ENCODE measurements around the gene HDGFL2.

The HDGFL2 gene

GRCh38 chr19:4472174-4472974 is at the start of gene HDGFL2:
TSS of gene HDGFL2 (plus strand) at chr19:4472297. CDS start at chr19:4472351, 54 bp downstream.
- H3K27me3 ChIP-seq: no peaks in the 10 kb centered on the region
- peak within 1 kb of the TSS; percentile 96 for H3K4me3 ChIP-seq
- H4K20me1 ChIP-seq: peaks cover 29% of the 10 kb centered on the region
- H3K4me1 ChIP-seq: peaks cover 35% of the 10 kb centered on the region
- H3K4me2 ChIP-seq: peak within 1 kb of the TSS; percentile 100
- no peaks in the 10 kb centered on the region for H3K9me3 ChIP-seq
- peak within 1 kb of the TSS; percentile 89 for H3K27ac ChIP-seq
- no peak for TF ChIP-seq Cebpa-rat (IDR thresholded peaks at IDR 0.05)
- H3K36me3 ChIP-seq: peaks cover 22% of the 10 kb centered on the region
- H3K9ac ChIP-seq: peak within 1 kb of the TSS; percentile 95

- no peak overlapping the region for H3K9ac ChIP-seq
- H3K4me2 ChIP-seq: no peak overlapping the region
- TF ChIP-seq Cebpa-rat (IDR thresholded peaks at IDR 0.05): no peak
- peaks cover 63% of the 10 kb centered on the region; the same call in 1 of the 2 replicates for H4K20me1 ChIP-seq
- H3K4me1 ChIP-seq: no peaks in the 10 kb centered on the region
- no peak overlapping the region for H3K27ac ChIP-seq
- no peaks in the 10 kb centered on the region for H3K9me3 ChIP-seq
- peaks cover 98% of the 10 kb centered on the region for H3K36me3 ChIP-seq
- no peaks in the 10 kb centered on the region for H3K27me3 ChIP-seq
- H3K4me3 ChIP-seq: no peak overlapping the region
Observed at GRCh38 chr19:4423416-4424126, 48.5 kb upstream of the HDGFL2 start.

- H3K9me3 ChIP-seq: no peaks in the 10 kb centered on the region
- H3K36me3 ChIP-seq: peaks cover 98% of the 10 kb centered on the region
- H3K9ac ChIP-seq: no peak overlapping the region
- no peak for TF ChIP-seq Cebpa-rat (IDR thresholded peaks at IDR 0.05)
- H3K4me3 ChIP-seq: no peak overlapping the region
- H3K27me3 ChIP-seq: no peaks in the 10 kb centered on the region
- H3K4me2 ChIP-seq: no peak overlapping the region
- H4K20me1 ChIP-seq: peaks cover 43% of the 10 kb centered on the region; the same call in 1 of the 2 replicates
- no peaks in the 10 kb centered on the region for H3K4me1 ChIP-seq
- no peak overlapping the region for H3K27ac ChIP-seq
Observed at GRCh38 chr19:4425537-4425936, 46.6 kb upstream of the HDGFL2 start.

- no peak for TF ChIP-seq Cebpa-rat (IDR thresholded peaks at IDR 0.05)
Observed at GRCh38 chr19:4428326-4428975, 43.6 kb upstream of the HDGFL2 start.

DNA sequence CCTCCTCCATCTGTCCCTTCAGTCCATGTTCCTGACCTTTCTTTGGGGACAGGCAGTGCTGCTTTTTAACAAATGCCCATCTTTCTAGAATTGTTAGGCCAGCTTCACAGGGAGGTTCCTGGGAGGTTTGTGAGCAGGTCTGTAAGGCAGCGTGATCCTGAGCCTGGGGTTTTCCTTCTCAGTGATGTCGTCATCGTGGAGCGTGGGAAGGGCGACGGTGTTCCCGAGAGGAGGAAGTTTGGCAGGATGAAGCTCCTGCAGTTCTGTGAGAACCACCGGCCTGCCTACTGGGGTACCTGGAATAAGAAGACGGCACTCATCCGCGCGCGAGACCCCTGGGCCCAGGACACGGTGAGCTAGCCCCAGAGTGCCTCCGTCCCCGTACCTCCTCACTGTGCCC is 42.8 kb upstream of the HDGFL2 start:
- H3K4me3 ChIP-seq: no peak overlapping the region
- peaks cover 98% of the 10 kb centered on the region for H3K36me3 ChIP-seq
- no peaks in the 10 kb centered on the region for H3K27me3 ChIP-seq
- H3K4me2 ChIP-seq: no peak overlapping the region
- H3K9ac ChIP-seq: 0 out of 2 replicates have a peak overlapping the region, but pooled peaks have one; percentile 15
- peaks cover 31% of the 10 kb centered on the region; the same call in 1 of the 2 replicates for H4K20me1 ChIP-seq
- no peaks in the 10 kb centered on the region for H3K9me3 ChIP-seq
- peaks cover 8% of the 10 kb centered on the region; the same call in 1 of the 2 replicates for H3K4me1 ChIP-seq
- no peak for TF ChIP-seq Cebpa-rat (IDR thresholded peaks at IDR 0.05)
- no peak overlapping the region for H3K27ac ChIP-seq

More at GRCh38 chr19:4428326-4428975, 43.6 kb upstream of the HDGFL2 start:
- Histone ChIP-seq H3K9ac (0 out of 2 replicates have a peak overlapping the region, but pooled peaks have one; percentile 15), H3K27me3 (no peaks in the 10 kb centered on the region), H3K9me3 (no peaks in the 10 kb centered on the region), H3K4me3 (no peak overlapping the region), H3K36me3 (peaks cover 98% of the 10 kb centered on the region), H4K20me1 (peaks cover 35% of the 10 kb centered on the region; the same call in 1 of the 2 replicates), H3K4me1 (peaks cover 8% of the 10 kb centered on the region; the same call in 1 of the 2 replicates), H3K4me2 (no peak overlapping the region), H3K27ac (no peak overlapping the region)

DNA sequence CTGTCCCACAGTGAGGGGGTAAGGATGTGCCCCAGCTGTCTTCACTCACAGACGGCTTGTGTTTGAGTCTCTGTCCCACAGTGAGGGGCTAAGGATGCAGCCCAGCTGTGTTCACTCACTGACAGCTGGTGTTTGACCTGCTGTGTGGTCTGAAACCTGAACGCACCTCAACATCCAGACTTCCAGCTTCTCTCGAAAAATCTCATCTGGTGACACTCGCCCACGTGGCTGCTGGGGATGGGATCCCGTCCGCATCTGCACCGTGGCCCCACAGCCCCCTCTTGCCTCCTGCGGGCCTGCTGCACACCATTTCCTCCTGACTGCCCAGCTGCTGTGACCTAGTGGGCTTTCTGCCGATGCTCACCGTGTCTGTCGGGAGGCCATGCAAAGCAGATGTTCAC is 42.3 kb upstream of the HDGFL2 start:
- H3K27ac ChIP-seq: no peak overlapping the region
- H3K4me1 ChIP-seq: peaks cover 8% of the 10 kb centered on the region; the same call in 1 of the 2 replicates
- TF ChIP-seq Cebpa-rat (IDR thresholded peaks at IDR 0.05): no peak
- H3K27me3 ChIP-seq: no peaks in the 10 kb centered on the region
- no peaks in the 10 kb centered on the region for H3K9me3 ChIP-seq
- H3K4me2 ChIP-seq: no peak overlapping the region
- H4K20me1 ChIP-seq: peaks cover 26% of the 10 kb centered on the region; the same call in 1 of the 2 replicates
- no peak overlapping the region for H3K9ac ChIP-seq
- no peak overlapping the region for H3K4me3 ChIP-seq
- H3K36me3 ChIP-seq: peaks cover 98% of the 10 kb centered on the region

- Histone ChIP-seq H3K36me3 (peaks cover 98% of the 10 kb centered on the region), H3K9ac (no peak overlapping the region), H3K27me3 (no peaks in the 10 kb centered on the region), H3K4me1 (peaks cover 8% of the 10 kb centered on the region; the same call in 1 of the 2 replicates), H3K4me2 (no peak overlapping the region), H3K4me3 (no peak overlapping the region), H3K27ac (no peak overlapping the region), H3K9me3 (no peaks in the 10 kb centered on the region), H4K20me1 (peaks cover 26% of the 10 kb centered on the region; the same call in 1 of the 2 replicates)
- no peak for TF ChIP-seq Cebpa-rat (IDR thresholded peaks at IDR 0.05)
Observed at GRCh38 chr19:4430760-4431159, 41.3 kb upstream of the HDGFL2 start.

DNA sequence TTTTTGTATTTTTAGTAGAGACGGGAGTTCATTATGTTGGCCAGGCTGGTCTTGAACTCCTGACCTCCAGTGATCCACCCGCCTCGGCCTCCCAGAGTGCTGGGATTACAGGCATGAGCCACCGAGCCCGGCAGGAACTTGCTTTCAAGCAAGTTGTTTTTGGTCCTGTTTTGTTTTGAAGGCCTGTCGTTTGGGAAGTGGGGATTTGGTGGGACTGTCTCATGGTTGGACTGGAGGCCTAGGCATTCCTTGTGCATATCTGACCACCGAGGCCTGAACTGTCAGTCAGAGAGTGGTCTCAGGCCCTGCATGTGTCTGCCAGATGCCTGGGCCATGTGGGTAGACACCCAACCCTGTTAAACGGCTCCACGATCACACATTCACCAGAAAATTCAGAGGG is 40.8 kb upstream of the HDGFL2 start:
- TF ChIP-seq Cebpa-rat (IDR thresholded peaks at IDR 0.05): no peak
- no peak overlapping the region for H3K4me2 ChIP-seq
- peaks cover 8% of the 10 kb centered on the region; the same call in 1 of the 2 replicates for H3K4me1 ChIP-seq
- peaks cover 31% of the 10 kb centered on the region for H4K20me1 ChIP-seq
- no peaks in the 10 kb centered on the region for H3K27me3 ChIP-seq
- no peak overlapping the region for H3K9ac ChIP-seq
- H3K36me3 ChIP-seq: peaks cover 98% of the 10 kb centered on the region
- peak overlapping the region; percentile 9; the same call in 1 of the 2 replicates for H3K27ac ChIP-seq
- no peak overlapping the region for H3K4me3 ChIP-seq
- H3K9me3 ChIP-seq: no peaks in the 10 kb centered on the region
